ENCODE data around the gene HOXA5.

HOXA5 gene

GRCh38 chr7:27154369-27154768, 10.9 kb upstream of the HOXA5 start:
- TF ChIP-seq POLR2AphosphoS5 (IDR thresholded peaks at IDR 0.05; ENCODE audit: low read depth) (no peak), SPI1 (IDR thresholded peaks at IDR 0.05; ENCODE audit: borderline replicate concordance, low read depth) (no peak), GABPA (IDR thresholded peaks at IDR 0.05; ENCODE audit: low read depth) (no peak)
- TF ChIP-seq, protein P1, sequence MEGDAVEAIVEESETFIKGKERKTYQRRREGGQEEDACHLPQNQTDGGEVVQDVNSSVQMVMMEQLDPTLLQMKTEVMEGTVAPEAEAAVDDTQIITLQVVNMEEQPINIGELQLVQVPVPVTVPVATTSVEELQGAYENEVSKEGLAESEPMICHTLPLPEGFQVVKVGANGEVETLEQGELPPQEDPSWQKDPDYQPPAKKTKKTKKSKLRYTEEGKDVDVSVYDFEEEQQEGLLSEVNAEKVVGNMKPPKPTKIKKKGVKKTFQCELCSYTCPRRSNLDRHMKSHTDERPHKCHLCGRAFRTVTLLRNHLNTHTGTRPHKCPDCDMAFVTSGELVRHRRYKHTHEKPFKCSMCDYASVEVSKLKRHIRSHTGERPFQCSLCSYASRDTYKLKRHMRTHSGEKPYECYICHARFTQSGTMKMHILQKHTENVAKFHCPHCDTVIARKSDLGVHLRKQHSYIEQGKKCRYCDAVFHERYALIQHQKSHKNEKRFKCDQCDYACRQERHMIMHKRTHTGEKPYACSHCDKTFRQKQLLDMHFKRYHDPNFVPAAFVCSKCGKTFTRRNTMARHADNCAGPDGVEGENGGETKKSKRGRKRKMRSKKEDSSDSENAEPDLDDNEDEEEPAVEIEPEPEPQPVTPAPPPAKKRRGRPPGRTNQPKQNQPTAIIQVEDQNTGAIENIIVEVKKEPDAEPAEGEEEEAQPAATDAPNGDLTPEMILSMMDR (IDR thresholded peaks at IDR 0.05; ENCODE audit: insufficient read depth, low read length), result no peak
- TF ChIP-seq, protein P2, sequence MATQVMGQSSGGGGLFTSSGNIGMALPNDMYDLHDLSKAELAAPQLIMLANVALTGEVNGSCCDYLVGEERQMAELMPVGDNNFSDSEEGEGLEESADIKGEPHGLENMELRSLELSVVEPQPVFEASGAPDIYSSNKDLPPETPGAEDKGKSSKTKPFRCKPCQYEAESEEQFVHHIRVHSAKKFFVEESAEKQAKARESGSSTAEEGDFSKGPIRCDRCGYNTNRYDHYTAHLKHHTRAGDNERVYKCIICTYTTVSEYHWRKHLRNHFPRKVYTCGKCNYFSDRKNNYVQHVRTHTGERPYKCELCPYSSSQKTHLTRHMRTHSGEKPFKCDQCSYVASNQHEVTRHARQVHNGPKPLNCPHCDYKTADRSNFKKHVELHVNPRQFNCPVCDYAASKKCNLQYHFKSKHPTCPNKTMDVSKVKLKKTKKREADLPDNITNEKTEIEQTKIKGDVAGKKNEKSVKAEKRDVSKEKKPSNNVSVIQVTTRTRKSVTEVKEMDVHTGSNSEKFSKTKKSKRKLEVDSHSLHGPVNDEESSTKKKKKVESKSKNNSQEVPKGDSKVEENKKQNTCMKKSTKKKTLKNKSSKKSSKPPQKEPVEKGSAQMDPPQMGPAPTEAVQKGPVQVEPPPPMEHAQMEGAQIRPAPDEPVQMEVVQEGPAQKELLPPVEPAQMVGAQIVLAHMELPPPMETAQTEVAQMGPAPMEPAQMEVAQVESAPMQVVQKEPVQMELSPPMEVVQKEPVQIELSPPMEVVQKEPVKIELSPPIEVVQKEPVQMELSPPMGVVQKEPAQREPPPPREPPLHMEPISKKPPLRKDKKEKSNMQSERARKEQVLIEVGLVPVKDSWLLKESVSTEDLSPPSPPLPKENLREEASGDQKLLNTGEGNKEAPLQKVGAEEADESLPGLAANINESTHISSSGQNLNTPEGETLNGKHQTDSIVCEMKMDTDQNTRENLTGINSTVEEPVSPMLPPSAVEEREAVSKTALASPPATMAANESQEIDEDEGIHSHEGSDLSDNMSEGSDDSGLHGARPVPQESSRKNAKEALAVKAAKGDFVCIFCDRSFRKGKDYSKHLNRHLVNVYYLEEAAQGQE (IDR thresholded peaks at IDR 0.05; ENCODE audit: insufficient replicate concordance, low read depth), result no peak
- no peak overlapping the region for H3K4me3 ChIP-seq (replicated peaks; ENCODE audit: insufficient read depth, low read length)
- DNase-seq (ENCODE audit: low read depth in 1 of 2, low spot score in 1 of 2), result no peak
- H3K27me3 ChIP-seq (ENCODE audit: insufficient read depth, poor library complexity, severe bottlenecking), result peaks cover 70% of the 10 kb centered on the region
- H3K27ac ChIP-seq (replicated peaks), result no peak overlapping the region

DNA sequence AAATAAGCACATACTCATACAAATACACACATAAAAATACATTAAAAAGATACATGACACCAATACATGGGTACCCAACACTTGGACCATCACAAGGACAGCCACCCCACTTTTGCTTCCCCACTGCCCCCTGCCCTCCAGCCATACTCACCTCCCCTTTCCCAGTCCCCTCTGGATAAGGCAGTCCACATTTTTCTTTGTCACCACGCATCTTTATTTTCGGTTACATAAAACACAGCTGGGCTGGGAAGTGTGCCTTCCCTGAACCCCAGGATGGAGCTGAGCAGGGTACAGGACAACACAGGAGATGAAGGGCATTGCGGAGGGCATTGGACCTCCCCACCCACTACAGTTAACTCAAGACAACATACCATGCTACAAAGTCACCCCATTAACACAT, 10.0 kb upstream of the HOXA5 start:
- Histone ChIP-seq H3K27ac (replicated peaks) (no peak overlapping the region), H3K27me3 (ENCODE audit: insufficient read depth, poor library complexity, severe bottlenecking) (peaks cover 68% of the 10 kb centered on the region), H3K4me3 (replicated peaks; ENCODE audit: insufficient read depth, low read length) (no peak overlapping the region)
- DNase-seq (ENCODE audit: low read depth in 1 of 2, low spot score in 1 of 2), result no peak
- TF ChIP-seq, protein P1 (IDR thresholded peaks at IDR 0.05; ENCODE audit: insufficient read depth, low read length), result no peak
- TF ChIP-seq, protein P2 (IDR thresholded peaks at IDR 0.05; ENCODE audit: insufficient replicate concordance, low read depth), result no peak
- no peak for TF ChIP-seq POLR2AphosphoS5 (IDR thresholded peaks at IDR 0.05; ENCODE audit: low read depth)
- TF ChIP-seq GABPA (IDR thresholded peaks at IDR 0.05; ENCODE audit: low read depth), result no peak
- no peak for TF ChIP-seq SPI1 (IDR thresholded peaks at IDR 0.05; ENCODE audit: borderline replicate concordance, low read depth)

DNA sequence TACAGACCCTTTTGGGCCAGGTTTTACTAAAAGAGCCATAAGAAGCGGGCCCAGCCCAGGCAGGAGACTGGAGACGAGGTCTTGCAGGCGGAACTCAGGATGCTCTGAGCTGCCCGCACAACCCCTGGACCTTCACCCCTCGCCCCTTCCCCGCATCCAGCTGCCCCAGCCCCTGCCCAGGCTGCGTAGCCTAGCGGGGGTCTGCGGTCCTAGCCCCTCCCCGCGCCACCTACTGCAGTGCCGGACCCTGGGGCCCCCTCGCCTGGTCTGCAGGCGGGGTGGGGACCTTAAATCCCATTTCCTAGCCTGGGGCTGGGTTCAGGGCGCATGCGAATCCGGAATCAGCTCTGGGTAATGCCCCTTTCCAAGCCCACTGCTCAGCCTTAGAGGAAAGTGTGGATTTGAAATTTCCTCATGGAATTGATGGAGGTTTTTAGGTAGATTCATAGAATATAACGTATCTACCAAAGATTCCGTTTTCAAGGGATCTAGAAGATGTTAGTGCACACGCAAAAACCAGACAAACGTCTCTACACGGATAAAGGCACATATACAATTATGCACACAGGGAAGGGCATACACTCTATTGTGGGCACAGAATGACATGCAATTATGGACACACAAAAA, 9.4 kb upstream of the HOXA5 start:
- Histone ChIP-seq H3K27me3 (ENCODE audit: insufficient read depth, poor library complexity, severe bottlenecking) (peaks cover 68% of the 10 kb centered on the region), H3K27ac (replicated peaks) (no peak overlapping the region), H3K4me3 (replicated peaks; ENCODE audit: insufficient read depth, low read length) (no peak overlapping the region)
- no peak for DNase-seq (ENCODE audit: low read depth in 1 of 2, low spot score in 1 of 2)
- TF ChIP-seq POLR2AphosphoS5 (IDR thresholded peaks at IDR 0.05; ENCODE audit: low read depth) (no peak), GABPA (IDR thresholded peaks at IDR 0.05; ENCODE audit: low read depth) (no peak), SPI1 (IDR thresholded peaks at IDR 0.05; ENCODE audit: borderline replicate concordance, low read depth) (no peak)
- TF ChIP-seq, protein P2 (IDR thresholded peaks at IDR 0.05; ENCODE audit: insufficient replicate concordance, low read depth), result no peak
- TF ChIP-seq, protein P1 (IDR thresholded peaks at IDR 0.05; ENCODE audit: insufficient read depth, low read length), result no peak

Measured in HL-60 (cell line).